GM18508 (cell line): Measurements from ENCODE around the gene EPHB4.
"Not testable (repeated sequence)": the region's sequence is repeated elsewhere in the genome, so short reads cannot be mapped to it uniquely, and the experiment has no call there.

Experiments used
- ATAC-seq: cut with Tn5 transposase; IDR thresholded peaks from one replicate; pipeline ENCODE4 v1.9.1; 2021; ENCODE audit warnings: moderate number of reproducible peaks; ENCODE audit not compliant: insufficient read depth, unreplicated experiment

EPHB4 gene

DNA sequence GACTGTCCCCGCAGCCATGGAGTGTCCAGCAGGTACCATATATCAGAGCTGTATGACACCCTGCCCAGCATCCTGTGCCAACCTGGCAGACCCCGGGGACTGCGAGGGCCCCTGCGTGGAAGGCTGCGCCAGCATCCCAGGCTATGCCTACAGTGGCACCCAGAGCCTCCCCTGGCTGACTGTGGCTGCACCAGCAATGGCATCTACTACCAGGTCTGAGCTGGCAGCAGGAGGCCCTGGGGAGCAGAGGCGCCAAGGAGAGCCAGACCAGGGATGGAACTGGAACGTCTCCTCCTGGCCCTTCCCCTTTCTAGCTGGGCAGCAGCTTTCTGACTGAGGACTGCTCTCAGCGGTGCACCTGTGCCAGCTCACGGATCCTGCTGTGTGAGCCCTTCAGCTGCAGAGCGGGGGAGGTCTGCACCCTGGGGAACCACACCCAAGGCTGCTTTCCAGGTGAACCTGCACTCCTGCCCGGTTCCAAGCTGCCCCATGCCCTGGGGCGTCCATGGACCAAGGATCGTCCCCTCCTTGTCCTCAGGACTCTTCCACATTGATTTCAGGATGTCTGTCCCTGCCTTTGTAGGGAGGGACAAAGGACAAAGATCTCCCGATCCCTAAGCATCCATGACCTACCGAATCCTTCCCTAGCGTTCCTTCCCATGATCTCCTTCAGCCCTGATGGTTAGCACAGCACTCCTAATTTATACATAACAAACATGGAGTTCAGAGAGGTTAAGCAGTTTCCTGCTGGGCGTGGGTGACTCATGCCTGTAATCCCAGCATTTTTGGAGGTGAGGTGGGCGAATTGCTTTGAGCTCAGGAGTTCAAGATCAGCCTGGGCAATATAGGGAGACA is 33.3 kb downstream of the EPHB4 start:
- no peak for ATAC-seq

DNA sequence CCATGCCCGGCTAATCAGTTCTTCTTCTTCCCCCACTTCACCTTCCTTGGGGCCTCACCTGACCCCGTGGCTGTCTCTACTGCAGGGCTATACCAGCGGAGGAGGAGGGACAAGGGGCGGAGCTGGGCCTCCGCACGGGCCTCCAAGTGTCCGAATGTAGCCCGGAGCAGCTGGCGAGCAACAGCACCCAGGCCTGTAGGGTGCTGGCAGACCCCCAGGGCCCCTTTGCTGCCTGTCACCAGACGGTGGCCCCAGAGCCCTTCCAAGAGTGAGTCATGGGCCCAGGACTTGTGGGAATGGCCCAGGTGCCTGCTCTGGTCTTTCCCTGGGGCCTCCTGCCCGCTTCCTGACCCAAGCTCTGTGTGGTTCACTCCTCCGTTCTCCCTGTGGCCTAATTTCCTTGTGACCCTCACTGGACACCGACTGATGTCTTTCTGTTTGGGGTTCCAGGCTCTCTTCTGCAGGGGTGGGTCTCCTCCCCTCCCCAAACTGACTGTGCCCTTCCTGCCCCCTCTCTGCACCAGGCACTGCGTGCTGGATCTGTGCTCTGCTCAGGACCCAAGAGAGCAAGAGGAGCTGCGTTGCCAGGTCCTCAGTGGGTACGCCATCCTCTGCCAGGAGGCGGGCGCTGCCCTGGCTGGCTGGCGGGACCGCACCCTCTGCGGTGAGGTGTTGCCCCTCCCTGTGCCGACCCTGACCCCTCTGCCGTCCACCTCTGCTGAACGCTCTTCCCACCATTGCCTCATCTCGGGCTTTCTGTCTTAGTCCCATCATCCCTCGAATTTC is 35.2 kb downstream of the EPHB4 start:
- no peak for ATAC-seq

DNA sequence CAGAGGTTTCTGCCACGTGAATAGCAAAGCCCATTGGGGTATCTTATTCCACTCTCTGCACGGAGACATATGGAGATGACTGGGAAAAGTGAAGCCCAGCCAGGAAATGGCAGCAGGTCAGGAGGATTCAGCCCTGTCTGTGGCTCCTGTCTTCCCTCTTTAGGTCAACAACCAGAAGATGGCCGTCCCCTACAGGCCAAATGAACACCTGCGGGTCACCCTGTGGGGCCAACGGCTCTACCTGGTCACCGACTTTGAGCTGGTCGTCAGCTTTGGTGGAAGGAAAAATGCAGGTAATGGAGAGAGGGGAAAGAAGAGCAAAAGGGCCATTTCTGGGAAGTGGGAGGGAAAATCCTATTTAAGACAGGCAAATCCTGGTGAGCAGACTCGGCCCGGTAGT is 38.3 kb downstream of the EPHB4 start:
- no peak for ATAC-seq

DNA sequence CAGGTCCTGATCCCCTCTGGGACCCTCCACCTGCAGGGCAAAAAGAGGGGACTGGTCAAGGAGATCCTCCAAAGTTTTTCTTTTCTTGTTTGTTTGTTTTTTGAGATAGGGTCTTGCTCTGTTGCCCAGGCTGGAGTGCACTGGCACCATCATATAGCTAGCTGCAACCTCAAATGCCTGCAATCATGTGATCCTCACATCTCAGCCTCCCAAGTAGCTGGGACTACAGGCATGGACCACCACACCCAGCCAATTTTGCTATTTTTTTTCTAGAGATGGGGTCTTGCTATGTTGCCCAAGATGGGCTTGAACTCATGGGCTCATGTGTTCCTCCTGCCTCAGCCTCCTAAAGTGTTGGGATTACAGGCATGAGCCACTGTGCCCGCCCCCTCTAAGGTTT is 41.0 kb downstream of the EPHB4 start:
- ATAC-seq: no peak

DNA sequence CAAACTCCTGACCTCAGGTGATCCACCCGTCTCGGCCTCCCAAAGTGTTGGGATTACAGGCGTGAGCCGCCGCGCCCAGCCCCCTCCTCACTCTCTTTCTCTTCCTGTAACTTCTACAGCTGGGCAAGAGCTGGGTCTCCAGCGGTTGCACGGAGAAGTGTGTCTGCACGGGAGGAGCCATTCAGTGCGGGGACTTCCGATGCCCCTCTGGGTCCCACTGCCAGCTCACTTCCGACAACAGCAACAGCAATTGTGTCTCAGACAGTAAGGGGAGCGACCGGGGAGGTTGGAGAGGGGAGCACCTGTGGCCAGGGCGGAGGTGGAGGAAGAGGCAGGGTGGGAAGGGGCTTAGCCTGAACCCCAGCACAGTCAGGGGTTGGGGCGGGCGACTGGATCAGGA is 41.4 kb downstream of the EPHB4 start:
- ATAC-seq: no peak

DNA sequence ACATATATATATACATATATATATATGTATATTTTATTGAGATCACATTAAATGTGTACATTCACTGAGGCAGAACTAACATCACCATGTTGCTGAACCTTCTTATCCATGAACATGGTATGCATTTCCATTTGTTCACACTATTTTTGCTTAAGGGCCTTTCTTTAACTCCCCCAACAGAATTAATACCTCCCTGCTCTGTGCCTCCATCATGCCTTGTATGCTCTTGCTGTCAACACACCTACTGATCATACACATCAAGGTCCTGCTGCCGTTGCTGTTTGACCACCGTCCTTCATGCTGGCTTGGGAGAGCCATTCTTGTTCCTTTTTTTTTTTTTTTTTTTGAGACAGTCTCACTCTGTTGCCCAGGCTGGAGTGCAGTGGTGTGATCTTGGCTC is 43.5 kb downstream of the EPHB4 start:
- no peak for ATAC-seq

DNA sequence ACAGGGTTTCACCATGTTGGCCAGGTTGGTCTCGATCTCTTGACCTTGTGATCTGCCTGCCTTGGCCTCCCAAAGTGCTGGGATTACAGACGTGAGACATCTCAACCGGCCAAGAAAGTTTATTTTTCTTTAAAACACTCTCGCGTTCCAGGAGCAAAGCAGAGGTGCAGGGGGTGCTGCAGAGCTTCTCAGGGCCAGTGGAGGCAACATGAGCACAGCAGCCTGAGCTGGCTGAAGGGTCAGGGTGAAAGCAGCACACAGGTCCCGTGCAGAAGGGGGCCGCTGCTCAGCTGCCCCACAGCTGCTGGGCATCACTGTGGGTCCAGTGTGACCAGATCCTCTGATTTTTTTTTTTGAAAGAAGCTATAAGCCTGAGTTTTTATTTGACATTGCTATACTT is 46.1 kb downstream of the EPHB4 start:
- no peak for ATAC-seq

DNA sequence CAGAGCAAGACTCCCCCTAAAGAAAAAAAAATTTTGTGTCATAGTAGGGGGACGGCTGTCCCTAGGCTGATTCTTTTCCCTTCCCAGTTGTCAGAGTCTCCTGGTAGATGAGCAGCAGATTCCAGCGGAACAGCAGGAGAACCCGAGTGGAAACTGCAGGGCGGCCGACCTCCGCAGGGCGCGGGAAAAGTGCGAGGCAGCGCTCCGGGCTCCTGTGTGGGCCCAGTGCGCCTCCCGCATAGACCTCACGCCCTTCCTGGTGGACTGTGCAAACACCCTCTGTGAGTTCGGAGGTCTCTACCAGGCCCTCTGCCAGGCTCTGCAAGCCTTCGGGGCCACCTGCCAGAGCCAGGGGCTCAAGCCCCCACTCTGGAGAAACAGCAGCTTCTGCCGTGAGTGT is 48.0 kb downstream of the EPHB4 start:
- no peak for ATAC-seq

DNA sequence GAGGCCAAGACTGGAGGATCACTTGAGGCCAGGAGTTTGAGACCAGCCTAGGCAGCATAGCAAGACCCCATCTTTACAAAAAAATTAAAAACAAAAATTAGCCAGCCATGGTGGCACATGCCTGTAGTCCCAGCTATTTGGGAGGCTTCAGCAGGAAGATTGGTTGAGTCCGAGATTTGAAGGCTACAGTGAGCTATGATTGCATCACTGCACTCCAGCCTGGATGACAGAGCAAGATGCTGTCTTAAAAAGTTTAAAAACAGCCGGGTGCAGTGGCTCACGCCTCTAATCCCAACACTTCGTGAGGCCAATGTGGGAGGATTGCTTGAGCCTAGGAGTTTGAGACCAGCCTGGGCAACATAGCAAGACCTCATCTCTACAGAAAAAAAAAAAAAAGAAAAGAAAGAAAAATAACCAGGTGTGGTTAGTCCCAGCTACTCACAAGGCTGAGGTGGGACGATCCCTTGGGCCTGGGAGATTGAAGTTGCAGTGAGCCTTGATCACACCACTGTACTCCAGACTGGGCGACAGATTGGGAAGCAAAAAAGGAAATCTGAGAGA is 49.2 kb downstream of the EPHB4 start:
- no peak for ATAC-seq

DNA sequence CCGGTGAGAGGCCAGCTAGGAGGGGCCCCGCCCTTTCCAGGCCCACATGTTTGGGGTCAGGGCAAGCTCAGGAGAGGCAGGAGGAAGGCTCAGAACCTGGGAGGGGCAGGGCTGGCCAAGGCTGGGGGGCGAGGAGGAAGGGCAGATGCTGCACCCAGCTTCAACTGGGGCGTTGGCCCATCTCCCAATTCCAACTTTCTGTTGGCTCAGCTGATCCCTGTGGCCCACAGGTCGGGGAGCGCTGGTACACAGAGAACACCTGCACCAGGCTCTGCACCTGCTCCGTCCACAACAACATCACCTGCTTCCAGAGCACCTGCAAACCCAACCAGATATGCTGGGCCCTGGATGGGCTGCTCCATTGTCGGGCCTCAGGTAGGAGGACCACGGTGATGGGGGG is 53.8 kb downstream of the EPHB4 start:
- no peak for ATAC-seq

DNA sequence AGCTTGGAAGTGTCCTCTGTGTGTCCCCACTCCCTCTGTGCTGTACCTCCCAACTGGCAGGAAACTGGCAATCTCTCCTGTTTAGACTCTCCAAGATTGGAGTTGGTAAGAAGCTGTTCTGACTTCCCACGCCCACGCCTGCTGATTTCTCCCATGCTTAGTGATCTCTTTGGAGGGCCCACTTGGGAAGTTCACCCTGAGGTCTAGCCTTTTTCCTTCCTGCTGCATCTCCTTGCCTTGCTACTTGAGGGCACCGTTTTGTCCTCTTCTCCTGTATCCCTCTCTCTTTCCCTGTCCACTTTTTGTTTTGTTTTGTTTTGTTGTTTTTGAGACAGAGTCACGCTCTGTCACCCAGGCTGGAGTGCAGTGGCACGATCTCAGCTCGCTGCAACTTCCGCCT is 58.5 kb downstream of the EPHB4 start:
- no peak for ATAC-seq

DNA sequence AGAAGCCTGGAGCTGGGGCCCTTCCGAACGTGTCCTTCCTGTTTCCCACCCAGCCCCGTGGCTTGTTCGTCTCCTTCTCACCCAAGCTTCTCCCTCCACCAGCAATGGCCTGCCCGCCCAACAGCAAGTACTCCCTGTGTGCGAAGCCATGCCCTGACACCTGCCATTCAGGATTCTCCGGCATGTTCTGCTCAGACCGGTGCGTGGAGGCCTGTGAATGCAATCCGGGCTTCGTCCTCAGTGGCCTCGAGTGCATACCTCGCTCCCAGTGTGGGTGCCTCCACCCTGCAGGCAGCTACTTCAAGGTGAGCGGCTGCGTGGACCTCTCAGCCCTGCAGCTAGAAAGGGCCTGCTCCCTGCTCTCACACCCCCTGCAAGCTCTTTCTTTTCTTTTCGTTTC is 62.1 kb downstream of the EPHB4 start:
- no peak for ATAC-seq

DNA sequence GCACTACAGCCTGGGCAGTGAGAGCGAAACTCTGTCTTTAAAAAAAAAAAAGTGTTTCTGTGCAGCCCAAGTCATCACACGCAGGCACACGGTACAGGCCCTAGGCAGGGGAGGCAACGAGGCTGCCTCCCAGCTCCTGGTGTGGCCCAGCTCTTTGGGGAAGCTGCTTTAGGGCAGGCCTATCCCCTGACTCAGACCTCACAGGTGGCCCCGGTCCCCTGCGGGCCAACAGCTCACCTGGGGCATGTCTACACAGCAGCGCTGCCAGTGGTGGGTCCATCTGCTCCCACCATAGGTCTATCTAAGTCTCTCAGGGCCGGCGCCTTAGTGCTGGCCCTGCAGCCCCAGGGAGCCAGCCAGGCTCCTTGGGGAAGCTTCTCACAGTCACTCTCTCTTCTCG is 62.5 kb downstream of the EPHB4 start:
- ATAC-seq: no peak

DNA sequence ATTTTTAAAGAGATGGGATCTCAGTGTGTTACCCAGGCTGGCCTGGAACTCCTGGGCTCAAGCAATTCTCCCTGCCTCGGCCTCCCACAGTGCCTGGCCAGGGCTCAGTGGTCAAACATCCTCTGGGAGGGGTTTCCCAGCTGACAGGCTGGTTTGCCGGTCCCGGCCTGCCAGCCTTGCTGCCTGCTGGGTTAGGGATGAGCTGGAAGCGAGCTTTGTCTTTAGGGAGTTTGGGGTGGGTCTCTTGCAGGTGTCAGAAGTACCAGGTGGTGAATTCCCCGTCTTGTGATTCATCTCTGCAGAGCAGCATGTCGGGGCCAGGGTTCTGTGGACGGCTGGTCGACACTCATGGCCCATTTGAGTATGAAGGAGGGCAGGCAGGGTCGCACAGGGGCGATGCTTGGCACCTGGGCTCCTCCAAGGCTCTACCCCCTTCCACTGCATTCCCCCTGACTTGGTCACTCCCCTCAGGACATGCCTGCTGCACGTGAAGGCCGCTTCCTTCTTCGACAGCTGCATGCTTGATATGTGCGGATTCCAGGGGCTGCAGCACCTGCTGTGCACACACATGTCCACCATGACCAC is 63.7 kb downstream of the EPHB4 start:
- ATAC-seq: no peak

DNA sequence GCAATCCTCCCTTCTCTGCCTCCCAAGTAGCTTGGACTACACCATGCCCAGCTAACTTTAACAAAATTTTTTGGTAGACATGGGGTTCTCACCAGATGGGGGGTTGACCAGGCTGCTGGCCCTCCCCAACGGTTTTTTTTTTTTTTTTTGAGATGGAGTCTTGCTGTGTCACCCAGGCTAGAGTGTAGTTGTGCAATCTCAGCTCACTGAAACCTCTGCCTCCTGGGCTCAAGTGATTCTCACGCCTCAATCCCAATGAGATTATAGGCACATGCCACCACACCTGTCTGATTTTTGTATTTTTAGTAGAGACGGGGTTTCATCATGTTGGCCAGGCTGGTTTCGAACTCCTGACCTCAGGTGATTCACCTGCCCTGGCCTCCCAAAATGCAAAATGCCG is 64.5 kb downstream of the EPHB4 start:
- ATAC-seq: not testable (repeated sequence)

DNA sequence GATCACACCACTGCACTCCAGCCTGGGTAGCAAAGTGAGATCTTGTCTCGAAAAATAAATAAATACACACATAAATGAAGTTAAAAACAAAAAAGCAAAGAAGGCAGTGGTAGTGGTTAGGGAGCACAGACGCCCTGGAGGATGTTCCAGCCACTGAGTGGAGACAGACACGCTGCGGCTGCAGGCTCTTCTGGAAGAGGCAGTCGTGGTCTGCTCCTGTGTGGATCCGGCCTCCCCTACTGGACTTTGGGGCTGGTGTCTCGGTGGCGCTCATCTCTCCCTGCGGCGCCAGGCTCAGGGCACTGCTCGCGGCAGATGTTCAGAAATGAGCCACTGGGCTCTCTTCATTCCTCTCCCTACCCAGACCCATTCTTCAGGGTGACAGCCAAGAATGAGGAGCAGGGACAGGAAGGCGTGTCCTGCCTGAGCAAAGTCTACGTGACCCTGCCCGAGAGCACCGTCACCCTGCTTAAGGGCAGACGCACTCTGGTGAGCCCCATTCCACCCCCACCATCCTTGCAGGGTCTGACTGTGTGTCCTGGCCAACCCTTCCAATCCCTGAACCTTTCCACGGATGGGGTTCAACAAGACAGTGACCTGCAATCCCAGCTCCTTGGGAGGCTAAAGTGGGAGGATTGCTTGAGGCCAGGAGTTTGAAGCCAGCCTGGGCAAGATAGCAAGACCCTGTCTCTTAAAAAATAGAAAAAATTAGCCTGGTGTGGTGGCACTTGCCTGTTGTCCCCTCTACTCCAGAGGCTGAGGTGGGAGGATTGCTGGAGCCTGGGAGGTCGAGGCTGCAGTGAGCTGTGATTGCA is 67.8 kb downstream of the EPHB4 start:
- ATAC-seq: no peak

DNA sequence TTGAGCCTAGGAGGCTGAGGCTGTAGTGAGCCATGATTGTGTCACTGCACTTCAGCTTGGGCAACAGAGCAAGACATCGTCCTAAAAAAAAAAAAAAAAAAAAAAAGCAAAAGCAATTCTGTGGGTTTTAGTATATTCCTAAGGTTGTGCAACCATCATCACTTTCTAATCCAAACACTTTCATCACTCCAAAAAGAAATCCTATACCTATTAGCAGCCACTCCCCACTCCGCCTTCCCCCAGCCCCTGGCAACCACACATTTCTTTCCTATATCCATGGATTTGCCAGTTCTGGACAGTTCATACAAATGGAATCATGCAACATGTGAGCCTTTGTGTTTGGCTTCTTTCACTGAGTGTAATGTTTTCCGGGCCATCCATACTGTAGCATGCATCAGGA is 73.6 kb downstream of the EPHB4 start:
- ATAC-seq: no peak

DNA sequence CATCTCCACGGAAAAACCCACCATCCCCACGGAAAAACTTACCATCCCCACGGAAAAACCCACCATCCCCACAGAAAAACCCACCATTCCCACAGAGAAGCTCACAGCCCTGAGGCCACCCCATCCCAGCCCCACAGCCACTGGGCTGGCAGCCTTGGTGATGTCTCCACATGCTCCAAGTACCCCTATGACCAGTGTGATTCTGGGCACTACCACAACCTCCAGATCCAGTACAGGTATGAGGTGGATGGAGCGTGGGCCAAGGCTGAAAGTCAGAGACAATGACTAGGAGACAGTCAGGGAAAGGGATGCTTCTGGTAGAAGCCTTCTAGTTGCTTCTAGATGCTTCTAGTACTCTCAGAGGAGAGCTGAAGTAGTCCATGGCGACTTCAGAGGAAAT is 74.3 kb downstream of the EPHB4 start:
- no peak for ATAC-seq
